HG03565 (cell line): ENCODE data around the gene PADI4.

Experiments
- ATAC-seq: cut with Tn5 transposase; IDR thresholded peaks from one replicate; pipeline ENCODE4 v1.9.1; 2021; ENCODE audit warnings: mild to moderate bottlenecking, moderate library complexity; ENCODE audit not compliant: unreplicated experiment

PADI4 gene

GRCh38 chr1:17346046-17346789, 38.2 kb downstream of the PADI4 start:
- no peak for ATAC-seq

DNA sequence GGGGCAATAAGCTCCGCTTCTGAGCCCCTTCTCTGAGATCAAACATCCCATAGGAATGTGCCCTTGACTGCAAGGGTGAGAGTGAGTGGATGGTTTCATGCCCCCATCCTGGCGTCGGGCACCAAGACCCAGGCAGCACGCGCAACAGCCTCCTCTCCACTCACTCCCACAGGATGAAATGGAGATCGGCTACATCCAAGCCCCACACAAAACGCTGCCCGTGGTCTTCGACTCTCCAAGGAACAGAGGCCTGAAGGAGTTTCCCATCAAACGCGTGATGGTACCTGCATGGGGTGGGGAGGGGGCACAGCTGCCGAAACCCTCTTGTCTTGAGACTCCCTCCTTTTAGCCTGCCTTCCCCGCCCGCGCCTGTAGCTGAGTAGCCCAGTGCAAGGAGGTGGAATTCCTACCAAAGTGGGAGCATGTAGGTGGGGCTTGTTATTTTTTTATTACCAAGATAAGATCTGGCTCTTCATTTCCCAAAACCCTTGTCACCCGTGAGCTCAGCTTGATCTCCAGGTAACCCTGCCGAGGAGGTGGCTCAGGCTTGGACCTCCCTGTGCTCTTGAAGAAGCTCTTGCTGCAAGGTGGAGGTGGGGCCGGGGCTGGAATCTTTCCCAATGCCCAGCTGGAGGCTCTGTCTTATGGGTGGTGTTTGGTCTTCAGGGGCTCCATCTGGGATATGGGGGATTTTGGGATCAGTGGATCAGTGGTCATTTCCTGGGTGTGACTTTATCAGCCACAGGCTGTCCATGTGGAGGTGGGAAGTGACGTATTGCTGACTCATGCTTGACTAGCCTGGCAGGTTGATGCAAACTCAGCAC, 40.0 kb downstream of the PADI4 start:
- no peak for ATAC-seq

GRCh38 chr1:17348593-17349234, 40.7 kb downstream of the PADI4 start:
- no peak for ATAC-seq

DNA sequence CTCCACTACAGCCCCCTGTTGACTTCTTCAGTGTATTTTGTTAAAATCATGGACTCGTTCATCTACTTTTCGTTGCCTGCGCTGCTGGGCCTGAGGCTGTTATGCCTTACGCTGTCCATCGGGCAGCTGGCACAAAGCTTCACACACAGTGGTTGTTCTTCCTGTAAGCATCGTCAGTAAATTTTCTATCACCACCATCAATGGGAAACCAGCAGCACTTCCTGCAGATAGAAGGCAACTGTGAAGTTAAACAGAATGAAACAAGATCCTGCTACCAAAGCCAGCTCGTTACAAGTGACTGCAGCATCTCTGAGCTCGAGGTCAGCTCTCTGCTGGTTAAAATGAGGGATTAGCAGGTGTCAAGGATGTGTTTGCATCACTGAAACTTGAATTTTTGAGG, 42.1 kb downstream of the PADI4 start:
- no peak for ATAC-seq

GRCh38 chr1:17350928-17351446, 43.0 kb downstream of the PADI4 start:
- ATAC-seq = no peak

DNA sequence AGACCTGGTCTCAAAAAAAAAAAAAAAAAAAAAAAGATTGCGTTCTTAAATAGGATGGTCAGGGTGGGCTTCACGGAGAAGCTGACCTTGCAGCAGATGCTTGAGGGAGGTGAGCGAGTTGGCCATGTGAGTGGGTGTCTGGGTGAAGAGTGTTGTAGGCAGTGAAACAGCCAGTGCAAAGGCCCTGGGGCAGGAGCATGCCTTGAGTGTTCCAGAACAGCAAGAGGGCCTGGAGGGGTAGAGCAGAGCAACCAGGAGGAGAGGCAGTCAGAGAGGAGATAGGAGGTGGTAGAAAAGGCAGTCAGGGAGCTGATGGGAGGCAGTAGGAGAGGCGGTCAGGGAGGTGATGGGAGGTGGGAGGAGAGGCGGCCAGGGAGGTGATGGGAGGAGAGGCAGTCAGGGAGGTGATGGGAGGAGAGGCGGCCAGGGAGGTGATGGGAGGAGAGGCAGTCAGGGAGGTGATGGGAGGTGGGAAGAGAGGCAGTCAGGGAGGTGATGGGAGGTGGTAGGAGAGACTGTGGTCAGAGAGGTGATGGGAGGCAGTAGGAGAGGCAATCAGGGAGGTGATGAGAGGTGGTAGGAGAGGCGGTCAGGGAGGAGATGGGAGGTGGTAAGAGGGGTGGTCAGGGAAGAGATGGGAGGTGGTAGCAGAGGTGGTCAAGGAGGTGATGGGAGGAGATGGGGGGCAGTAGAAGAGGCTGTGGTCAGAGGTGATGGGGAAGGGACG, 43.8 kb downstream of the PADI4 start:
- ATAC-seq = no peak

- ATAC-seq = no peak
Measured at GRCh38 chr1:17352419-17352909, 44.5 kb downstream of the PADI4 start.

DNA sequence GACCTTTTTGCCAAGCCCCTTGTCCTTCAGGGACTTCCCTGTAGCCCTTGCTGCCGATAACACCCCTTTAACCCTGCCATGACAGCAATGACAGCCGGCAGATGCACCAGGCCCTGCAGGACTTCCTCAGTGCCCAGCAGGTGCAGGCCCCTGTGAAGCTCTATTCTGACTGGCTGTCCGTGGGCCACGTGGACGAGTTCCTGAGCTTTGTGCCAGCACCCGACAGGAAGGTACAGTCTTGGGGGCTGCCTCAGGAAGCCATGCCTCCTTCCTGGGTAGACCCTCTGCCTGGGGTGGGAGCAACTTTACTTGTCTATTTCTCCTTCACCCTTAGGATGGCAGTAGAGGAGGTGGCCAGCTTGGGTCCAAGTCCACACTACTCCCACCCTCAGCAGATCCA, 47.9 kb downstream of the PADI4 start:
- ATAC-seq = no peak

DNA sequence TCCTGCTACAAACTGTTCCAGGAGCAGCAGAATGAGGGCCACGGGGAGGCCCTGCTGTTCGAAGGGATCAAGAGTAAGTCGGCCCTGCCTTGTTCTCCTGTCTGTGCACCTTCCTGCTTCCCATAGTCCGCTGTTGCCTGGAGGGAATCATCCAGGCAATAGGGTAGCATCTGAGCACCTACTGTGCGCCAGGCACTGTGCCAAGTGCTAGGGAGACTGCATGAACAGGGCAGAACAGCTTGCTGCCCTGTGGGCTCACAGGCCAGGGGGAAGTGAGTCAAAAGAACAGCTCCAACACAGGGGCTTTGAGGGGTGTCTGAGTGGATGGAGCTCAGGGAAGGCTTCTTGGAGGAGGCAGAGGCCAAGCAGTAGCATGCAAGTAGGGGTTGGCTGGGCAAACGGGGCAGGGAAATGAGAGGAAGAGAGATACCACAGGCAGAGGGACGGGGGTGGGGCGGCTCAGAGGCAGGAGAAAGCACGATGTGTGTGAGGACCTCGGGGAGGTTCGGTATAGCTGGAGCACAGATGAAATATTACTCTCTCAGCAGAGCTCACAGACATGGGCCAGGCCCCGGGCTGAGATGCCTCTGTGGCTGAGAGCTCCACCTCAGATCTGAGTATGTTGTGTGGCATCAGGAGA, 48.5 kb downstream of the PADI4 start:
- ATAC-seq = no peak

GRCh38 chr1:17358557-17358956, 50.6 kb downstream of the PADI4 start:
- ATAC-seq = no peak

DNA sequence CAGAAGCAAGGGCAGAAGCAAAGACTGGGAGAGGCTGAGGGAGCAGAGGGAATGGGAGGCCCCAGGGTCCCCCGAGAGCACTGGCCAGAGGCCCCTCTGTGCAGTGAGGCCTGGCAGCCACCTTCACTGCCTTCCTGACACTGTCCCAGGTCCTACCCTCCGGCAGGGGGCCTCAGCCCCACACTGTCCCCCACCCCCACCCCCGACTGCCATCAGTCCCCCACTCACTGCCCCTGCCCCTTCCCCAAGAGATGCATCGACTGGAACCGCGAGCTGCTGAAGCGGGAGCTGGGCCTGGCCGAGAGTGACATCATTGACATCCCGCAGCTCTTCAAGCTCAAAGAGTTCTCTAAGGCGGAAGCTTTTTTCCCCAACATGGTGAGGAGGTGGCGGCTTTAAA, 51.0 kb downstream of the PADI4 start:
- no peak for ATAC-seq

DNA sequence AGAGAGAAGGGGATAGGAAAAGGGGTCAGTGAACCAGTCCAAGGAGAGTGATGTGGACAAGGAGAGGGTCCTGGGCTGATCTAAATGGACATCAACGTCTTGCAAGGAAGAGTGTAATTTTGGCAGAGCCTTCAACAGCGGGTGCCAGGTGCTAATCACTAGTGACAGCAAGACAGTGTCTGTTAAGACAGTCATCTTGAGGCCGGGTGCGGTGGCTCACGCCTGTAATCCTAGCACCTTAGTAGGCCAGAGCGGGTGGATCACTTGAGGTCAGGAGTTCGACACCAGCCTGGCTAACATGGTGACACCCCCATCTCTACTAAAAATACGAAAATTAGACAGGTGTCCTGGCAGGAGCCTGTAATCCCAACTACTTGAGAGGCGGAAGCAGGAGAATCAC, 51.8 kb downstream of the PADI4 start:
- ATAC-seq = no peak

GRCh38 chr1:17360272-17360956, 52.4 kb downstream of the PADI4 start:
- no peak for ATAC-seq

DNA sequence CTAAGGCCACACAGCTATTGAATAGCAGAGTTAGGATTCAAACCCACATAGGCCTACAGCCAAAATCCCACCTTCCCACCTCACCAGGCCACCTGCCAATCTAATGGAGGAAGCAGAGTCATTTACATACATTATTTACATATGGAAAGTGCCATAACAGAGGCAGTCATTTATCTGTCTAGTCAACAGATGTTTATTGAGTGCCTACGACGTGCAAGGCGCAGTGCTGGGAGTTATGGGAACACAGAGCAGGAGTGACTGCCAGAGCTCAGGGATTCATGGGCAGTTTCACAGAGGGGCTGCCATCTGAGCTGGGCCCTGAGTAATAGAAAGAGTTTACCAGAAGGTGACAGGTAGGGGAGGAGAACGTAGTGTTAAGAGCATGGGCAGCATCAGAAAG, 53.7 kb downstream of the PADI4 start:
- no peak for ATAC-seq

DNA sequence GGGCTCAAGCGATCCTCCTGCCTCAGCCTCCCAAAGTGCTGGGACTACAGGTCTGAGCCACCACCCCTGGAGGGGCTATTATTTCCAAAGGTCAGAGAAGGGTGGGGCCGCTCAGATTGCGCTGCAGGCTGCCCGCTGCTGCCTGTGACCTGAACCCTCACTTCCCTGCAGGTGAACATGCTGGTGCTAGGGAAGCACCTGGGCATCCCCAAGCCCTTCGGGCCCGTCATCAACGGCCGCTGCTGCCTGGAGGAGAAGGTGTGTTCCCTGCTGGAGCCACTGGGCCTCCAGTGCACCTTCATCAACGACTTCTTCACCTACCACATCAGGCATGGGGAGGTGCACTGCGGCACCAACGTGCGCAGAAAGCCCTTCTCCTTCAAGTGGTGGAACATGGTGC, 55.4 kb downstream of the PADI4 start:
- ATAC-seq = no peak

- ATAC-seq = no peak
Measured at GRCh38 chr1:17363771-17364170, 55.8 kb downstream of the PADI4 start.

DNA sequence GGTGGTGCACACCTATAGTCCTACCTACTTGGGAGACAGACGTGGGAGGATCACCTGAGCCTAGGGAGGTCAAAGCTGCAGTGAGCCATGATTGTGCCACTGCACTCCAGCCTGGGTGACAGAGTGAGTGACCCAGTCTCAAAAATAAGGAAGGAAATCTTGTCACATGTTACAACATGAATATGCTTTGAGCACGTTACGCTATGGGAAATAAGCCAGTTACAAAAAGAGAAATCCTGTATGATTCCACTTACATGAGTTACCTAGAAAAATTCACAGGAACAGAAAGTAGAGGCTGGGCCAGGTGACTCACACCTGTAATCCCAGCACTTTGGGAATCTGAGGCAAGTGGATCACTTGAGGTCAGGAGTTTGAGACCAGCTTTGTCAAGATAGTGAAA, 57.3 kb downstream of the PADI4 start:
- ATAC-seq = no peak

DNA sequence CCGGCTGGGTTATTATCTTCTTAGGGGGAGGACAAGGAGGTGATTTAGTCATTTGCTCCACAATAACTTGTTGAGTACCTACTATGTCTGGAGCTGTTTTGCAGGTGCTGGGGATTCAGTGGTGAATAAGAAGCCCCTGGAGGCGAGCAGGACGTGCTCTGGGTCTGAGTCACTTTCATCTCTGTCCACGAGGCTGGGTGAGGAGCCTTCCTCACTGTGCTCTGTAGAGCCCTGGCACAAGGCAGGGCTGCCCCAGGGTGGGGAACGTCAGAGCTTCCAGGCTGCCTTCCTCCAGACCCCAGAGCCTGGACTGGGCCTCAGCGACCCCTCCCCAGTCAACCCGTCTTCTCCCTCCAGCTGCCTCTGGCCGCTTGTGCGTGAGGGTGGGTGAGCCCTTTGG, 61.5 kb downstream of the PADI4 start:
- no peak for ATAC-seq

- ATAC-seq = no peak
Measured at GRCh38 chr1:17370618-17371017, 62.6 kb downstream of the PADI4 start.

GRCh38 chr1:17371896-17372295, 63.9 kb downstream of the PADI4 start, which contains the start of gene PADI6:
Gene PADI6, plus strand, starts transcription at chr1:17372196. Its CDS starts 50 bp downstream, at chr1:17372246.
- ATAC-seq = no peak
